ENCODE results near the gene DHDH. TPM values are rescaled to one million over a fixed set of nuclear protein-coding genes. Genes with fewer than 3 reads are reported as not detected.

DHDH gene
- total RNA-seq, 2 experiments from 2014 or later: 0.96 to 1.1 TPM

DNA sequence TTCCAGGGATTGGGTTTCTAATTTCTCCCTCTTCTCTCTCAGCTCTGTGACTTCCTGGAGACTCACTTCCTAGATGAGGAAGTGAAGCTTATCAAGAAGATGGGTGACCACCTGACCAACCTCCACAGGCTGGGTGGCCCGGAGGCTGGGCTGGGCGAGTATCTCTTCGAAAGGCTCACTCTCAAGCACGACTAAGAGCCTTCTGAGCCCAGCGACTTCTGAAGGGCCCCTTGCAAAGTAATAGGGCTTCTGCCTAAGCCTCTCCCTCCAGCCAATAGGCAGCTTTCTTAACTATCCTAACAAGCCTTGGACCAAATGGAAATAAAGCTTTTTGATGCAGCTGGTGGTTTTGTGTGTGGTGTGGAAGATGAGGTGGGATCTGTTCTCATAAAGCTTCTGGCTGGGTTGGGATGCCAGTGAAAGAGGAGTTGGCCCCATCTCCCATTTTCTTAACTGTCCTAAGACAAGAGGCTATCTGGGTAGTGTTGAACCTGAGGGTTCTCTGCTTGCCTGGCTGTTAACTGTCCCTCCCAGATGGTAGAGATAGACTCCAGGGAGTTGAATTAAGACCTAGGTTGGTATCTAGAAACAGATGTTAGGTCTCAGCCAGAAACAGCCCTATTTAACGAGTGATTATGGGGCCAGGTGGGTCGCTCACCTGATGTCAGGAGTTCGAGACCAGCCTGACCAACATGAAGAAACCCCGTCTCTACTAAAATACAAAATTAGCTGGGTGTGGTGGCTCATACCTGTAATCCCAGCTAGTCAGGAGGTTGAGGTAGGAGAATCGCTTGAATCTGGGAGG, 33.2 kb downstream of the DHDH start:
- peaks cover 62% of the 10 kb centered on the region for H3K4me1 Mint-ChIP-seq
- ATAC-seq (no peak), DNase-seq (peak; percentile 44)
- peak overlapping the region; percentile 99 for H3K4me3 Mint-ChIP-seq
- no peaks in the 10 kb centered on the region for H3K9me3 Mint-ChIP-seq (ENCODE audit: low read depth)
- CTCF ChIA-PET: interaction anchor here (1.0 to 3.6 kb wide), 8 partner anchors 10 to 131 kb away, joined by 3 to 20 read pairs (median 4); partner anchors contain the start of genes BAX, GYS1, HSD17B14 and RUVBL2
- H3K27me3 Mint-ChIP-seq: no peaks in the 10 kb centered on the region
- peak overlapping the region; percentile 97 for H3K27ac Mint-ChIP-seq
- peaks cover 38% of the 10 kb centered on the region for H3K36me3 Mint-ChIP-seq

GRCh38 chr19:48967346-48968178, 34.1 kb downstream of the DHDH start:
- ATAC-seq (no peak), DNase-seq (peak; percentile 46)
- CTCF ChIA-PET: interaction anchor here (1.2 to 3.6 kb wide), 6 partner anchors 9 to 179 kb away, joined by 3 to 20 read pairs (median 8); partner anchors contain the start of genes BAX, GYS1 and RUVBL2
- peaks cover 37% of the 10 kb centered on the region for H3K36me3 Mint-ChIP-seq
- H3K4me3 Mint-ChIP-seq: peak overlapping the region; percentile 99
- no peaks in the 10 kb centered on the region for H3K9me3 Mint-ChIP-seq (ENCODE audit: low read depth)
- H3K27ac Mint-ChIP-seq: peak overlapping the region; percentile 62
- H3K27me3 Mint-ChIP-seq: no peaks in the 10 kb centered on the region
- H3K4me1 Mint-ChIP-seq: peaks cover 54% of the 10 kb centered on the region

DNA sequence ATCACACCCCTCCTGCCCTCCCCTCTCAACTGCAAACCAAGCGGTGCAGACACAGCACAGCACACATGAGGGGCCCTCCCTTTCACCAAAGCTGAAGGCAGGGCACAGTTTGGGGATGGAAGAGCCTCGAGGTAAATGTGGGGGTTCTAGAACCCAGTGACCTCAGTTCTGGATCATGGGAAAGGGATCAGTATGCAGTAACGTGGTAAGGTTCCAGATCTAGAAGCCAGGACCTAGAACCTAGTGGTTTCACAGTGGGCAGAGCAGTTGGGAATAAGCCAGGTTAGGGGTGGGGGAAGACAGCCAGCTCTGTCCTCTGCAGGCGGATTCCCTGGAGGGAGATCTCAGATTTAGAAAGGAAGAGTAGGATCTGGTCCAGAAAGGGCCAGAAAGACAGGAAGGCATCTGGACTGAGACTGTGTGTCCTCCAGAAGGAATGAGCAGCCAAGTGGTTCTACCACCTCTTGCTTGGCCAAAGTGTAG, 34.7 kb downstream of the DHDH start:
- CTCF ChIA-PET: interaction anchor here (1.2 to 3.6 kb wide), 7 partner anchors 8 to 180 kb away, joined by 3 to 20 read pairs (median 6); partner anchors contain the start of genes BAX, GYS1 and RUVBL2
- peak overlapping the region; percentile 62 for H3K27ac Mint-ChIP-seq
- no peaks in the 10 kb centered on the region for H3K27me3 Mint-ChIP-seq
- ATAC-seq (no peak), DNase-seq (peak; percentile 45)
- no peaks in the 10 kb centered on the region for H3K9me3 Mint-ChIP-seq (ENCODE audit: low read depth)
- peaks cover 37% of the 10 kb centered on the region for H3K36me3 Mint-ChIP-seq
- no peak overlapping the region for H3K4me3 Mint-ChIP-seq
- H3K4me1 Mint-ChIP-seq: peaks cover 51% of the 10 kb centered on the region

DNA sequence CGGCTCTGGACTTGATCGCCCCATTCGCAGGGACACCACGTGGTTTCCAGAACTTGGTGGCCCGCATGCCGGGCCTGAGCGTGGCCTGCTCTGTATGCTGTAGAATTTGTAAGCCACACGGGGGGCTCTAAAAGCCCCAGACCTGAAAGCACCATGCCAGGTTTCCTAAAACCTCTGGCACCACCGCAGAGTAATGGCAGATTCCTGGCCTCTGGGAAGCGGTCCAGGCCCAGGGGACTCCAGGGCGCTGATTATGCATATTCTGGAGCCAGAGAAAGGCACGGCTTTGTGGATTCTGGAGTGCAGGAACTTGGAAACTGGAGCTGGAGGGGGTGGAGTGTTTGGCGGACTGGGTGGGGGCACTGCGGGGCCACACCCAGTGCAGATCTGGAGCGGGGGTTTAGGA, 35.3 kb downstream of the DHDH start:
- Mint-ChIP-seq H3K36me3 (peaks cover 37% of the 10 kb centered on the region), H3K4me1 (peaks cover 47% of the 10 kb centered on the region), H3K27ac (no peak overlapping the region), H3K9me3 (ENCODE audit: low read depth) (no peaks in the 10 kb centered on the region), H3K27me3 (no peaks in the 10 kb centered on the region), H3K4me3 (no peak overlapping the region)
- DNase-seq: no peak
- no peak for ATAC-seq
- CTCF ChIA-PET: interaction anchor here (1.2 to 3.6 kb wide), 2 partner anchors 20 to 125 kb away, joined by 3 to 20 read pairs; no protein-coding TSS in a partner anchor

- H3K4me3 Mint-ChIP-seq: no peak overlapping the region
- CTCF ChIA-PET: interaction anchor here (1.0 to 3.5 kb wide), 22 partner anchors 7 to 324 kb away, joined by 3 to 31 read pairs (median 10); partner anchors contain the start of genes CA11, DHDH, GYS1 and NUCB1
- H3K27ac Mint-ChIP-seq: no peak overlapping the region
- ATAC-seq: no peak
- H3K36me3 Mint-ChIP-seq: peaks cover 43% of the 10 kb centered on the region
- no peaks in the 10 kb centered on the region for H3K27me3 Mint-ChIP-seq
- H3K9me3 Mint-ChIP-seq (ENCODE audit: low read depth): no peaks in the 10 kb centered on the region
- peaks cover 40% of the 10 kb centered on the region for H3K4me1 Mint-ChIP-seq
- DNase-seq: peak; percentile 44
These were observed 36.0 kb downstream of the DHDH start for GRCh38 chr19:48969276-48970138.

- H3K27ac Mint-ChIP-seq: no peak overlapping the region
- H3K4me3 Mint-ChIP-seq: no peak overlapping the region
- H3K9me3 Mint-ChIP-seq (ENCODE audit: low read depth): no peaks in the 10 kb centered on the region
- ATAC-seq (no peak), DNase-seq (no peak)
- CTCF ChIA-PET: interaction anchor here (0.6 to 3.5 kb wide), 43 partner anchors 8 to 324 kb away, joined by 3 to 31 read pairs (median 5); partner anchors contain the start of genes BAX, CA11, DHDH and GYS1
- H3K4me1 Mint-ChIP-seq: peaks cover 34% of the 10 kb centered on the region
- H3K36me3 Mint-ChIP-seq: peaks cover 44% of the 10 kb centered on the region
- H3K27me3 Mint-ChIP-seq: no peaks in the 10 kb centered on the region
These were observed 36.8 kb downstream of the DHDH start for GRCh38 chr19:48970139-48970766.

DNA sequence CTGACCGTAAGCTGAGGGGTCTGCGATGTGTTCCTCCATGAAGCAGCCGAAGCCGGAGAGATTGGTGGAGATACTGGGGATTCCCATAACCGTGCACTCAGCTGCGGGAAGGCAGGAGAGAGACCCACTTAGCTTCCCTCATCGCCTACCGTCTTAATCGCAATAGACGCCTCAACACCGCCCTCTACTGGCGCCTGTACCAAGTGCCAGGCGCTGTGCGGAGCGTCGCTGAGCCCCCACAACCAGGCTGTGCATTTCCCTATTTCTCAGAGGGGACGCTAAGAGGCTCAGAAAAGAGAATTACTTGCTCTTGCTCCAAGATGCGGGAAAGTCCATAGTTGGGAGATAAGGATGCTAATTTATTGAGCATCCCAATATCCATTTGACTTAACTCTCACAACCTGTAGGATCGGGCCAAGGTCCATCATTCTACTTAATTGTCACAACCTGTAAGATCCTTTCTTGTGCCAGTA, 37.5 kb downstream of the DHDH start:
- H3K9me3 Mint-ChIP-seq (ENCODE audit: low read depth): no peaks in the 10 kb centered on the region
- H3K36me3 Mint-ChIP-seq: peaks cover 40% of the 10 kb centered on the region

DNA sequence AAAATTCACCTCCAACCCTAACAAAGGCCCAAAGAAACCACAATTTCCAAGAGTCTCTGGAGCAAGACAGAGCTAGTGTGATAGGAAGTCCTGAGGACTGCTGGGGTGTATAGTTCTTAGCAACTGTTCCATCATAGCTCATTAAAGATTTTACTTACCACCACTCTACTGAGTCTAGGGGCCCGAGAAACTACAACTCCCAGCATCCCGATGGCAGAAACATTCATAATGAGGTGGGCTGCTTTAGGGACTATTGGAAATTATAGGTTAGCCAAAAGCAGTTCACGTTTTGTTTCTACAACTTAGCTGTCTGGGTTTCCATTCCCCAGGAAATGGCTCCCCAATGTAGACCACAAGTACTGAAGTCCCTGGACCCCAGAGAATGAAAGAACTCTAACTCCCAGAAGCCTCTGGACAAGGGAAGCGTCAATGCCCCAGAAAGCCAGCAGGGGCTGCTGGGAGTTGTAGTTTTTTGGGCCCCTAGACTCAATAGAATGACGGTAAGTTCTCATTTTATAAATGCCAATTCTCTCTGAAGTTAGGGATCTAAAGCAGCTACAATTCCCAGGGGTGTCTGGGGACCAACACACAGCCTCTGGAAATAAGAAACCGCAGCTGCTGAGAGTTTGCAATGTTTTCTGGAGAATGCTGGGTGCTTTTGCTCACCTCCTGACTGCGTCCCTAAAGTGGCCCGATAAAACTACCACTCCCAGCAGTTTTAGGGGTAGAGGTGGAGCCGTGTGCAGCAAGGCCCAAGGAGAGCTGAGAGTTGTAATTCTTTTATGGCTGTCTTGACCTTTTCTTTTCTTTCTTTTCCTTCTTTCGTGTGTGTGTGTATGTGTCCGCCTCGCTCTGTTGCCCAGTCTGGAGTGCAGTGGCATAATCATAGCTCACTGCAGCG, 42.7 kb downstream of the DHDH start:
- Mint-ChIP-seq H3K9me3 (ENCODE audit: low read depth) (no peaks in the 10 kb centered on the region), H3K4me3 (no peak overlapping the region), H3K27ac (no peak overlapping the region), H3K27me3 (no peaks in the 10 kb centered on the region), H3K4me1 (peaks cover 16% of the 10 kb centered on the region), H3K36me3 (peaks cover 22% of the 10 kb centered on the region)
- DNase-seq (peak; percentile 70), ATAC-seq (peak; percentile 54)
- CTCF ChIA-PET: interaction anchor here (2.0 to 7.4 kb wide), 3 partner anchors 9 to 181 kb away, joined by 7 to 45 read pairs (median 10); partner anchors contain the start of genes GYS1 and RUVBL2

More for the DNA sequence above, 37.5 kb downstream of the DHDH start:
- CTCF ChIA-PET: interaction anchor here (0.6 to 3.5 kb wide), 42 partner anchors 9 to 325 kb away, joined by 3 to 31 read pairs (median 6); partner anchors contain the start of genes BAX, CA11, DHDH and GYS1
- no peaks in the 10 kb centered on the region for H3K27me3 Mint-ChIP-seq
- ATAC-seq (peak; percentile 52), DNase-seq (peak; percentile 87)
- no peak overlapping the region for H3K27ac Mint-ChIP-seq
- H3K4me3 Mint-ChIP-seq: no peak overlapping the region
- peaks cover 31% of the 10 kb centered on the region for H3K4me1 Mint-ChIP-seq

GRCh38 chr19:48977061-48977460, 43.6 kb downstream of the DHDH start:
- Mint-ChIP-seq H3K4me3 (no peak overlapping the region), H3K36me3 (peaks cover 23% of the 10 kb centered on the region), H3K27me3 (no peaks in the 10 kb centered on the region), H3K9me3 (ENCODE audit: low read depth) (no peaks in the 10 kb centered on the region), H3K27ac (no peak overlapping the region), H3K4me1 (peaks cover 16% of the 10 kb centered on the region)
- DNase-seq: no peak
- ATAC-seq: no peak
- CTCF ChIA-PET: interaction anchor here (2.0 to 7.4 kb wide), 3 partner anchors 10 to 182 kb away, joined by 7 to 45 read pairs (median 10); partner anchors contain the start of genes GYS1 and RUVBL2

DNA sequence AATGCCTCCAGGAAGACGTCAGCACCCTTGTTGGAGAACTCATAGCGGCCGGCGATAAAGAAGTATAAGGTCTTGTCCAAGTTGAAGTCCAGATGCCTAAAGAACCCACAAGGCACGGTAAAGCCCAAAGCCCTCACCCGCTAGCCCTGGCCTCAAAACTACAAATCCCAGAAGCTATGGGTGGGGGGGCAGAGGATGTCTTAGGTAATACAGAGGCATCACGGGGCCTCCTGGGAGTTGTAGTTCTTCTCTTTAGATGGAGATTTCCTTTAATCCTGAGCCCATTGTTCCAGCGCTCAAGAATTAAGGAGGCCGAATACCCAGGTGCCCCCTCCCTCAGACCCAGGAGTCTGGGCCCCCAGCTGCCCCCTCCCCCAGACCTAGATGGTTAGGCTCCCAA, 48.8 kb downstream of the DHDH start:
- H3K36me3 Mint-ChIP-seq: peaks cover 23% of the 10 kb centered on the region
- H3K9me3 Mint-ChIP-seq (ENCODE audit: low read depth): no peaks in the 10 kb centered on the region
- peaks cover 10% of the 10 kb centered on the region for H3K4me1 Mint-ChIP-seq
- H3K4me3 Mint-ChIP-seq: no peak overlapping the region
- ATAC-seq (no peak), DNase-seq (no peak)
- no peaks in the 10 kb centered on the region for H3K27me3 Mint-ChIP-seq
- H3K27ac Mint-ChIP-seq: no peak overlapping the region
- CTCF ChIA-PET: interaction anchor here (0.6 to 7.4 kb wide), 5 partner anchors 10 to 20 kb away, joined by 3 to 45 read pairs (median 8); partner anchors contain the start of genes GYS1 and RUVBL2

- no peak overlapping the region for H3K4me3 Mint-ChIP-seq
- no peaks in the 10 kb centered on the region for H3K9me3 Mint-ChIP-seq (ENCODE audit: low read depth)
- ATAC-seq (no peak), DNase-seq (no peak)
- peaks cover 3% of the 10 kb centered on the region for H3K4me1 Mint-ChIP-seq
- H3K27ac Mint-ChIP-seq: no peak overlapping the region
- CTCF ChIA-PET: no interaction called here
- H3K27me3 Mint-ChIP-seq: no peaks in the 10 kb centered on the region
- H3K36me3 Mint-ChIP-seq: peaks cover 27% of the 10 kb centered on the region
These were observed 52.2 kb downstream of the DHDH start for GRCh38 chr19:48985711-48986110.
